Superior temporal gyrus (tissue), 1 donor: ENCODE results near the gene GAB4.

Experiments used
- DNase-seq: peaks from one replicate; pipeline ENCODE4 v3.0.0-alpha.2; 2016; ENCODE audit errors: extremely low spot score

Gene GAB4

DNA sequence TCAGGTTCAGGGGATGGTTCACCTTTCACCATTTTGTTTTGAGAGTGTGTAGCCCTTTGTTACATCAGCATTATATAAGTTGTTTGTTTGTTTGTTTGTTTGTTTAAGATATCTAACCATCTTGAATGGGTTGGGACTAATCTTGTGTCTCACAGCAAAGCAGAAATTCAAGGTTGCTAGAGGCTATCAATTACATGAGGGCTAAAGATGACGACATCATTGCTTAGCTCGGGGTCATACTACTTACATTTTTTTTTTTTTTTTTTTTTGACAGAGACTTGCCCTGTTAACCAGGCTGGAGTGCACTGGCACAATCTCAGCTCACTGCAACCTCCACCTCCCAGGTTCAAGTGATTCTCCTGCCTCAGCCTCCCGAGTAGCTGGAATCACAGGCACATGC, 95.7 kb downstream of the GAB4 start:
- peak; percentile 3 for DNase-seq
